Neural progenitor cell (in vitro differentiated cells): ENCODE results near the gene NUDT3. TPM values are rescaled to one million over a fixed set of nuclear protein-coding genes. Genes with fewer than 3 reads are reported as not detected.
A peak's percentile ranks its signal among the peaks of the same experiment; 100 is the strongest.

Source experiments
- DNase-seq: peaks from one replicate; pipeline ENCODE4 v3.0.0-alpha.2; 2016; ENCODE audit warnings: low spot score
- H2AFZ ChIP-seq: fragments of 200-600 bp; sonication (generic); replicated peaks from 2 replicates; pipeline ENCODE4 v1.6.1; 2016; ENCODE audit warnings: antibody characterized with exemption
- H3F3A ChIP-seq: fragments of 200-600 bp; sonication (generic); 2 replicates; pipeline ENCODE4 v1.6.1; 2016; ENCODE audit warnings: antibody characterized with exemption, low read depth
- H3K27ac ChIP-seq: fragments of 200-600 bp; sonication (generic); 2 replicates; pipeline ENCODE4 v1.5.1; 2016; ENCODE audit warnings: mild to moderate bottlenecking
- H3K27me3 ChIP-seq: fragments of 200-600 bp; sonication (generic); 2 replicates; pipeline ENCODE4 v1.6.1; 2016; ENCODE audit warnings: mild to moderate bottlenecking, moderate library complexity
- H3K36me3 ChIP-seq: fragments of 200-600 bp; sonication (generic); 2 replicates; pipeline ENCODE4 v1.5.1; 2016
- H3K4me1 ChIP-seq: fragments of 200-600 bp; sonication (generic); 2 replicates; pipeline ENCODE4 v1.6.1; 2016; ENCODE audit warnings: mixed run types
- H3K4me2 ChIP-seq: fragments of 200-600 bp; sonication (generic); 2 replicates; pipeline ENCODE4 v1.6.1; 2016
- H3K4me3 ChIP-seq: fragments of 200-600 bp; sonication (generic); 2 replicates; pipeline ENCODE4 v1.5.1; 2016
- H3K79me2 ChIP-seq: fragments of 200-600 bp; sonication (generic); 2 replicates; pipeline ENCODE4 v1.6.1; 2016; ENCODE audit warnings: low read depth
- H3K9ac ChIP-seq: fragments of 200-600 bp; sonication (generic); 2 replicates; pipeline ENCODE4 v1.6.1; 2016
- H3K9me3 ChIP-seq: fragments of 200-600 bp; sonication (generic); 2 replicates; pipeline ENCODE4 v1.5.1; 2016; ENCODE audit warnings: low read depth
- H4K20me1 ChIP-seq: fragments of 200-600 bp; sonication (generic); 2 replicates; pipeline ENCODE4 v1.6.1; 2016; ENCODE audit warnings: low read depth
- H3K27ac Mint-ChIP-seq: 3 replicates; pipeline ENCODE4 v1.8.0; 2021; ENCODE audit warnings: mixed read lengths
- H3K27me3 Mint-ChIP-seq: 2 replicates; pipeline ENCODE4 v1.8.0; 2022; ENCODE audit warnings: low read depth, mild to moderate bottlenecking, inconsistent platforms, moderate library complexity, mixed read lengths; ENCODE audit not compliant: insufficient read depth
- H3K36me3 Mint-ChIP-seq: 3 replicates; pipeline ENCODE4 v1.8.0; 2021; ENCODE audit warnings: mixed read lengths
- H3K4me1 Mint-ChIP-seq: 3 replicates; pipeline ENCODE4 v1.8.0; 2021; ENCODE audit warnings: mixed read lengths
- H3K4me3 Mint-ChIP-seq: 3 replicates; pipeline ENCODE4 v1.8.0; 2021; ENCODE audit warnings: mild to moderate bottlenecking, moderate library complexity, mixed read lengths
- H3K9me3 Mint-ChIP-seq: 3 replicates; pipeline ENCODE4 v1.8.0; 2020; ENCODE audit warnings: mixed read lengths
- CTCF ChIP-seq: fragments of 200-600 bp; sonication (generic); IDR thresholded peaks from 2 replicates; pipeline ENCODE4 v1.5.1; 2017; ENCODE audit warnings: antibody characterized with exemption, mild to moderate bottlenecking
- EZH2 ChIP-seq: fragments of 200-600 bp; sonication (generic); IDR thresholded peaks from 2 replicates; pipeline ENCODE4 v1.6.1; 2017; ENCODE audit warnings: antibody characterized with exemption, mild to moderate bottlenecking, moderate library complexity
- EZH2phosphoT487 ChIP-seq: fragments of 200-600 bp; sonication (generic); IDR thresholded peaks from 2 replicates; pipeline ENCODE4 v1.6.1; 2017; ENCODE audit warnings: antibody characterized with exemption
- total RNA-seq: library from RNA; depleted of rRNA; stranded (reverse); fragments of >200 nt; gene quantifications from 2 replicates; pipeline ENCODE4 v1.2.3, GENCODE V29; 2015; ENCODE audit warnings: low replicate concordance

The NUDT3 gene
- total RNA-seq, 1 donor from 2014 or later: 35.7 TPM

GRCh38 chr6:34285448-34286164 lies 106.9 kb downstream of the NUDT3 start:
- H3K36me3 ChIP-seq: no peaks in the 10 kb centered on the region
- H3K27ac ChIP-seq: no peak overlapping the region
- no peak overlapping the region for H3K9ac ChIP-seq
- H4K20me1 ChIP-seq: no peaks in the 10 kb centered on the region
- Mint-ChIP-seq H3K36me3 (peaks cover 25% of the 10 kb centered on the region), H3K4me3 (no peak overlapping the region), H3K27me3 (peaks cover 2% of the 10 kb centered on the region), H3K27ac (peak overlapping the region; percentile 15), H3K9me3 (no peaks in the 10 kb centered on the region), H3K4me1 (no peaks in the 10 kb centered on the region)
- H3F3A ChIP-seq: no peaks in the 10 kb centered on the region
- H3K4me1 ChIP-seq: no peaks in the 10 kb centered on the region
- TF ChIP-seq EZH2 (no peak), EZH2phosphoT487 (no peak), CTCF (no peak)
- H3K79me2 ChIP-seq: no peaks in the 10 kb centered on the region
- H2AFZ ChIP-seq: no peak overlapping the region
- H3K9me3 ChIP-seq: no peaks in the 10 kb centered on the region
- no peak overlapping the region for H3K4me3 ChIP-seq
- no peaks in the 10 kb centered on the region for H3K27me3 ChIP-seq
- no peak for DNase-seq
- no peak overlapping the region for H3K4me2 ChIP-seq

GRCh38 chr6:34284563-34285447 lies 107.7 kb downstream of the NUDT3 start:
- H3K9ac ChIP-seq: no peak overlapping the region
- H3K36me3 Mint-ChIP-seq: peaks cover 28% of the 10 kb centered on the region

GRCh38 chr6:34281702-34282334 lies 110.7 kb downstream of the NUDT3 start:
- H3K4me1 Mint-ChIP-seq: peaks cover 8% of the 10 kb centered on the region
- H3K79me2 ChIP-seq: no peaks in the 10 kb centered on the region
- peaks cover 5% of the 10 kb centered on the region for H3K27me3 Mint-ChIP-seq
- no peak overlapping the region for H3K4me3 ChIP-seq
- no peak overlapping the region for H3K4me2 ChIP-seq
- peaks cover 4% of the 10 kb centered on the region for H4K20me1 ChIP-seq
- H2AFZ ChIP-seq: no peak overlapping the region
- H3K27me3 ChIP-seq: no peaks in the 10 kb centered on the region
- no peak for TF ChIP-seq EZH2
- no peak for TF ChIP-seq EZH2phosphoT487
- no peak for TF ChIP-seq CTCF
- no peaks in the 10 kb centered on the region for H3K9me3 Mint-ChIP-seq
- H3K9me3 ChIP-seq: no peaks in the 10 kb centered on the region
- H3K27ac Mint-ChIP-seq: no peak overlapping the region
- H3F3A ChIP-seq: no peaks in the 10 kb centered on the region
- no peak for DNase-seq
- no peaks in the 10 kb centered on the region for H3K4me1 ChIP-seq
- no peaks in the 10 kb centered on the region for H3K36me3 ChIP-seq
- no peak overlapping the region for H3K27ac ChIP-seq
- H3K4me3 Mint-ChIP-seq: no peak overlapping the region
- H3K36me3 Mint-ChIP-seq: peaks cover 26% of the 10 kb centered on the region
- no peak overlapping the region for H3K9ac ChIP-seq

More at GRCh38 chr6:34284563-34285447, 107.7 kb downstream of the NUDT3 start:
- Histone ChIP-seq H3K4me3 (no peak overlapping the region), H3K27me3 (no peaks in the 10 kb centered on the region), H3K4me2 (no peak overlapping the region), H3K27ac (no peak overlapping the region), H3K4me1 (no peaks in the 10 kb centered on the region), H3F3A (no peaks in the 10 kb centered on the region), H3K79me2 (no peaks in the 10 kb centered on the region), H2AFZ (no peak overlapping the region), H3K9me3 (no peaks in the 10 kb centered on the region), H4K20me1 (no peaks in the 10 kb centered on the region), H3K36me3 (no peaks in the 10 kb centered on the region)
- H3K4me1 Mint-ChIP-seq: no peaks in the 10 kb centered on the region
- H3K27ac Mint-ChIP-seq: no peak overlapping the region
- DNase-seq: no peak
- TF ChIP-seq EZH2phosphoT487 (no peak), EZH2 (no peak), CTCF (no peak)
- H3K4me3 Mint-ChIP-seq: no peak overlapping the region
- H3K27me3 Mint-ChIP-seq: peaks cover 2% of the 10 kb centered on the region
- H3K9me3 Mint-ChIP-seq: no peaks in the 10 kb centered on the region
